IgD-negative memory B cell (primary cell): ENCODE data around the gene TMEM217. TPM values are rescaled to one million over a fixed set of nuclear protein-coding genes. Genes with fewer than 3 reads are reported as not detected.

Experiments
- H3K27ac Mint-ChIP-seq, 3 donors: one replicate each; pipeline ENCODE4 v1.8.0; 2020 to 2022; ENCODE audit warnings: mild to moderate bottlenecking in 3 of 3, mixed read lengths in 3 of 3, moderate library complexity in 1 of 3
- H3K27me3 Mint-ChIP-seq: one replicate; pipeline ENCODE4 v1.8.0; 2021; ENCODE audit warnings: mixed read lengths
- H3K36me3 Mint-ChIP-seq: one replicate; pipeline ENCODE4 v1.8.0; 2020; ENCODE audit warnings: mild to moderate bottlenecking, mixed read lengths
- H3K4me1 Mint-ChIP-seq, 3 donors: one replicate each; pipeline ENCODE4 v1.8.0; 2020 to 2022; ENCODE audit warnings: mixed read lengths in 3 of 3, mild to moderate bottlenecking in 1 of 3
- H3K4me3 Mint-ChIP-seq, 4 donors: one replicate each; pipeline ENCODE4 v1.8.0; 2020 to 2022; ENCODE audit warnings: mild to moderate bottlenecking in 4 of 4, mixed read lengths in 4 of 4, moderate library complexity in 3 of 4
- H3K9me3 Mint-ChIP-seq, 3 donors: one replicate each; pipeline ENCODE4 v1.8.0; 2020 to 2021; ENCODE audit warnings: mixed read lengths in 3 of 3, mild to moderate bottlenecking in 1 of 3
- polyA plus RNA-seq: library from polyadenylated mRNA; unstranded; fragments of 300-500 nt; fragmentation: Illumina TruSeq; gene quantifications from one replicate; pipeline ENCODE4 v1.2.3, GENCODE V29; 2021

Gene TMEM217
- polyA plus RNA-seq, 1 donor from 2014 or later = not detected

DNA sequence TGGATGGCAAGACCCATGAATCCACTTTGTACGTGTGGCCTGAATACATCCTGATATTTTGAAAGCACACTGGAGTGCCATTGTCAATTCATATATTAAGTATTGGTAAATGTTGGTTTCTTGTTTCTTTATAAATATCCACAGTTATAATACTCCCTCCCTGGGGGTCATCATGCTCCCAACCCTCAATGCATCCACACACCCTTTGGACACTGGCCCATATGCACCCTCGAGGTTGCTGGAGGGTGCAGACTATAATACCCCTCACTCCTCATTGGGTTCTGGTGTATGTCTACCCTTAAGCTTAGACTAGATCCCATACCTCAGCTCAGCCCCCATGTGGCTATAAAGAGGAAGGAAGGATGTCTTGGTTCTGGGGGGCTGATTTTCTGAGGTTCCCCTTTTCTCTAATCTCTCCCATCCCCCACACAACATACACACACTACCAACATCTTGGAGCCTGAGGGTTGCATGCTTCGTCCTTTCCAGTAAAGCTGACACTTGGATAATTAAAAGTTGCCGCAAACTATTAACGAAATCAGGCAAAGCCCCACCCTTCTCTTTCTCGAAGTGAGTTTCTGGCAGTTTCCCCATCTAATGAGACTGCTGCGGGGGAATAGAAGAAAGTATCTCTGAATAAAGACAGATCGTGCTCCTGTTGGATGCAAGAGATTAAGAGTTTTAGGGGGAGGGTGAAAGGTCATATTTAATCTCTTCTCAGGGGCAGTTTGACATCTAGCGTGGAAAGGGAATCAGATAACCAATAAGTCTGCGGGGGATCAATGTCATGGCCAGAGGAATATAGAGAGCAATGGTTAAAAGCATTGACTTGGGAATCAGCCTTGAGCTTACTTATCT, 80.6 kb downstream of the TMEM217 start:
- Mint-ChIP-seq H3K4me1 (peaks cover 28 to 49% (median 43%) of the 10 kb centered on the region in 3 donors), H3K27ac (peak overlapping the region; percentile 55 to 94 (median 75)), H3K4me3 (peak overlapping the region; percentile 13 to 89 (median 54)), H3K36me3 (peaks cover 8% of the 10 kb centered on the region), H3K27me3 (peaks cover 2% of the 10 kb centered on the region), H3K9me3 (no peaks in the 10 kb centered on the region)

DNA sequence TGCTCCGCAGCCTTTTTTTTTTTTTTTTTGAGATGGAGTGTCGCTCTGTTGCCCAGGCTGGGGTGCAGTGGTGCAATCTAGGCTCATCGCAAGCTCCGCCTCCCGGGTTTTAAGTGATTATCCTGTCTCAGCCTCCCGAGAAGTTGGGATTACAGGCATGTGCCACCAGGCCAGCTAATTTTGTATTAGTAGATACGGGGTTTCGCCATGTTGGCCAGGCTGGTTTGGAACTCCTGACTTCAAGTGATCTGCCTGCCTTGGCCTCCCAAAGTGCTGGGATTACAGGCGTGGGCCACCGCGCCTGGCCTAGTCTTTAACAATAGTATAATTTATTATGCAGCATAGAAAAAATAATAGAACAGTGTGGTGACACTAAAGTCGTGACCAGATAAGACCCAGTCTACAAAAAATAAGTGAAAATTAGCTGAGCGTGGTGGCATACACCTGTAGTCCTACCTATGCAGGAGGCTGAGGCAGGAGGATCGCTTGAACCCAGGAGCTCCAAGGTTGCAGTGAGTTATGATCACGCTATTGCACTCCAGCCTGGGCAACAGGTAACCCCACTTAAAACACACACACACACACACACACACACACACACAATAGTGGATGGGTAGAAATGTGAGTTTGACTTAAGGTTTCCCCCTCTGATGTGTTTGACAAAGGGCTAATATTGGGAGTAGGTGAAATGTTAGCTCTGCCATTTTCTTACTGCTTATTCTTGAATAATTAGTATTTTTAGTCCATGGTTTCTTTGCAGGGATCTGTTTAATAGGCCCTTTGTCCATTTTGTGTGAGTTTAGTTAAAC, 81.5 kb downstream of the TMEM217 start:
- Mint-ChIP-seq H3K4me1 (peaks cover 34 to 55% (median 47%) of the 10 kb centered on the region in 3 donors), H3K36me3 (peaks cover 8% of the 10 kb centered on the region), H3K9me3 (no peaks in the 10 kb centered on the region), H3K27me3 (peaks cover 2% of the 10 kb centered on the region), H3K4me3 (peak overlapping the region in 2 of 4 donors; percentile 13 to 89), H3K27ac (peak overlapping the region; percentile 21 to 94 (median 55))

DNA sequence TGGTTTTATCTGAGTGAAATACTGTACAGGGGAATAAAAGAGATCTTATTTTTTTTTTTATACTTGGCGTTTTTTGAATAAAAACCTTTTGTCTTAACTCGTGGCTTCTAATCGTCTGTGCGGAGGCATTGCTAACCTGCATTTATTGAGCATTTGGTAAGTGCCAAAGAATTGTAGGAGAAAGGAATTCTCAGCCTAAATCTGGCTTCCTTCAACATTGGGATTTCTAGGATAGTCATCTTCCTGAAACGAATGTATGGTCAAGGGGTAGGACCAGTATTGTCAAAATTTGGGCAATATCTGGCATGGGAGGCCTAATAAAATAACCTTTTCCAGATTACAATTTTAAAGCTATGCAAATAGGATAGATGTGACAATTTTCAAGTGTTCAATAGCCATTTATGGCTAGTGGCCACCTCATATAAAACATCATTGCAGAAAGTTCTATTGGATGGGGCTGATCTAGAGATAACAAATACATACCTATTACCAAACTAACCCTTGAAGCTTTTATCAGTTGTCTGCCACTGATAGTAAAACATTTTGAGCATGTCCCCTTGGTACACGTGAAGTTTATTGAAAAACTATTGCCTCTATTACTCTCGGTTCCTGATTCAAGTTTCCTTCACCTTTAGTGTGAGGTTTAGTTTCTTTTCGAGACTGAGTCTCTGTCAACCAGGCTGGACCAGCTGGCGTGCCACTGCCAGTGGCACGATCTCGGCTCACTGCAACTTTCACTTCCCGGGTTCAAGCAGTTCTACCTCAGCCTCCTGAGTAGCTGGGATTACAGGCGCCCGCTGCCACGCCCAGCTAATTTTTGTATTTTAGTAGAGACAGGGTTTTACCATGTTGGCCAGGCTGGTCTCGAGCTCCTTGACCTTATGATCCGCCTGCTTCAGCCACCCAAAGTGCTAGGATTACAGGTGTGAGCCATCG, 82.3 kb downstream of the TMEM217 start:
- peaks cover 11% of the 10 kb centered on the region for H3K36me3 Mint-ChIP-seq
- peak overlapping the region; percentile 55 to 88 (median 85) for H3K27ac Mint-ChIP-seq
- H3K4me1 Mint-ChIP-seq = peaks cover 34 to 56% (median 47%) of the 10 kb centered on the region in 3 donors
- no peaks in the 10 kb centered on the region for H3K9me3 Mint-ChIP-seq
- H3K4me3 Mint-ChIP-seq = peak overlapping the region; percentile 11 to 89 (median 44)
- H3K27me3 Mint-ChIP-seq = peaks cover 2% of the 10 kb centered on the region

DNA sequence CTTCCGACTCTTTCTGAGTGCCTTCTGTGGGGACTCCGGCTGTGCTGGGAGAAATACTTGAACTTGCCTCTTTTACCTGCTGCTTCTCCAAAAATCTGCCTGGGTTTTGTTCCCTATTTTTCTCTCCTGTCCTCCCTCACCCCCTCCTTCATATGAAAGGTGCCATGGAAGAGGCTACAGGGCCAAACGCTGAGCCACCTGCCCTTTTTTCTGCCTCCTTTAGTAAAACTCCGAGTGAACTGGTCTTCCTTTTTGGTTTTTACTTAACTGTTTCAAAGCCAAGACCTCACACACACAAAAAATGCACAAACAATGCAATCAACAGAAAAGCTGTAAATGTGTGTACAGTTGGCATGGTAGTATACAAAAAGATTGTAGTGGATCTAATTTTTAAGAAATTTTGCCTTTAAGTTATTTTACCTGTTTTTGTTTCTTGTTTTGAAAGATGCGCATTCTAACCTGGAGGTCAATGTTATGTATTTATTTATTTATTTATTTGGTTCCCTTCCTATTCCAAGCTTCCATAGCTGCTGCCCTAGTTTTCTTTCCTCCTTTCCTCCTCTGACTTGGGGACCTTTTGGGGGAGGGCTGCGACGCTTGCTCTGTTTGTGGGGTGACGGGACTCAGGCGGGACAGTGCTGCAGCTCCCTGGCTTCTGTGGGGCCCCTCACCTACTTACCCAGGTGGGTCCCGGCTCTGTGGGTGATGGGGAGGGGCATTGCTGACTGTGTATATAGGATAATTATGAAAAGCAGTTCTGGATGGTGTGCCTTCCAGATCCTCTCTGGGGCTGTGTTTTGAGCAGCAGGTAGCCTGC, 83.2 kb downstream of the TMEM217 start:
- peaks cover 11% of the 10 kb centered on the region for H3K36me3 Mint-ChIP-seq
- H3K27ac Mint-ChIP-seq = peak overlapping the region; percentile 55 to 85 (median 73)
- peaks cover 2% of the 10 kb centered on the region for H3K27me3 Mint-ChIP-seq
- peaks cover 34 to 56% (median 47%) of the 10 kb centered on the region in 3 donors for H3K4me1 Mint-ChIP-seq
- H3K4me3 Mint-ChIP-seq = peak overlapping the region; percentile 38 to 89 (median 66)
- no peaks in the 10 kb centered on the region for H3K9me3 Mint-ChIP-seq

DNA sequence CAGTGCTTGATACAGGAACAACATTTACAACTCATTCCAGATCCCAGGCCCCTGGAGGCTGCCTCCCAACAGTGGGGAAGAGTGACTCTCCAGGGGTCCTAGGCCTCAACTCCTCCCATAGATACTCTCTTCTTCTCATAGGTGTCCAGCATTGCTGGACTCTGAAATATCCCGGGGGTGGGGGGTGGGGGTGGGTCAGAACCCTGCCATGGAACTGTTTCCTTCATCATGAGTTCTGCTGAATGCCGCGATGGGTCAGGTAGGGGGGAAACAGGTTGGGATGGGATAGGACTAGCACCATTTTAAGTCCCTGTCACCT, 83.8 kb downstream of the TMEM217 start:
- Mint-ChIP-seq H3K4me1 (peaks cover 34 to 56% (median 50%) of the 10 kb centered on the region in 3 donors), H3K27me3 (peaks cover 2% of the 10 kb centered on the region), H3K4me3 (peak overlapping the region in 3 of 4 donors; percentile 38 to 89 (median 44)), H3K36me3 (peaks cover 11% of the 10 kb centered on the region), H3K27ac (peak overlapping the region in 1 of 3 donors; percentile 85), H3K9me3 (no peaks in the 10 kb centered on the region)

DNA sequence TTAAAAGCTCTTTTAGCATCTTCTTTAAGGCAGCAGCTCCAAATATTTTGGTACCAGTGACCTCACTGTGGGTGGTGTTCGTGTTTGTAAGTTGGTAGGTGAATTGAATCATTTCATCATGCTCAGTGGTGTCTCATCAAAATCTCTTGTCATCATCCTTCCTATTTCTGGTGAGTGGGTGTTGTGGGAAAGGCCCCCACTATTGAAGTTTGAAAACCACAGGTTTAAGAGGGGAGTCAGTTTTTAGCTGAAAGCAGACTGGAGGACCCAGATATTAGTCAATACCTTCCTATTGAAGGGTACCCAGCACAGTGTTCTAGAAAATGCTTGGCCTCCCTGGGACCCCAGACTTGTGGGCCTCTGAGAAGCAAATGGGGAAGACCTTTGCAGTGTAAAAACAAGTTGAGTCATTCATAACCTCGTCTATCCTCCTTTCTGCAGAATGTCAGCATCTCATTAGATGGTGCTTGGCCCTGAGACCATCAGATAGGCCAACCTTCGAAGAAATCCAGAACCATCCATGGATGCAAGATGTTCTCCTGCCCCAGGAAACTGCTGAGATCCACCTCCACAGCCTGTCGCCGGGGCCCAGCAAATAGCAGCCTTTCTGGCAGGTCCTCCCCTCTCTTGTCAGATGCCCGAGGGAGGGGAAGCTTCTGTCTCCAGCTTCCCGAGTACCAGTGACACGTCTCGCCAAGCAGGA, 84.3 kb downstream of the TMEM217 start:
- H3K27ac Mint-ChIP-seq = peak overlapping the region; percentile 47 to 99 (median 85)
- H3K36me3 Mint-ChIP-seq = peaks cover 11% of the 10 kb centered on the region
- peaks cover 34 to 60% (median 50%) of the 10 kb centered on the region in 3 donors for H3K4me1 Mint-ChIP-seq
- H3K27me3 Mint-ChIP-seq = peaks cover 2% of the 10 kb centered on the region
- peak overlapping the region; percentile 12 to 96 (median 53) for H3K4me3 Mint-ChIP-seq
- no peaks in the 10 kb centered on the region for H3K9me3 Mint-ChIP-seq

DNA sequence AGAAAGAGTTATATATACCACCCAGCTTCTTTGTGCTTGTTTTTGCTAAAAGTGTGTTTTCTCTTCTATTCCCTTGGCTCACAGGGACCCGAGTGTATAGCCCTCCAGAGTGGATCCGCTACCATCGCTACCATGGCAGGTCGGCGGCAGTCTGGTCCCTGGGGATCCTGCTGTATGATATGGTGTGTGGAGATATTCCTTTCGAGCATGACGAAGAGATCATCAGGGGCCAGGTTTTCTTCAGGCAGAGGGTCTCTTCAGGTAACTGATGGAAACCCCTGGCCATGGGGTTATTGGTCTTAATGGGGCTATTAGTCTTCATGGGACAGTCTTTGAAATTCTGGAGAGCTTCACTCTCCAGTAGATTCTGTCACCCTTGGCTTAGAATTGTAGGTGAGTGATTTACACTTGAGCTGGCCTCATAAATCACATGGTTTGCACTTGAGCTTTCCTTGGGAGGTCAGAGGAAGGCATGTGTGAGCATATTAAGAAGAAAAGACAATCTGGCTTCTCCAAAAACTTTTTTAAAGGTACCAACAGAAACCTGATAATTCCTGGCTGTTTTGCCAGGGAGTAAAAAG, 84.9 kb downstream of the TMEM217 start:
- Mint-ChIP-seq H3K4me1 (peaks cover 32 to 62% (median 51%) of the 10 kb centered on the region in 3 donors), H3K27me3 (peaks cover 2% of the 10 kb centered on the region), H3K36me3 (peaks cover 11% of the 10 kb centered on the region), H3K4me3 (peak overlapping the region; percentile 38 to 99 (median 72)), H3K9me3 (no peaks in the 10 kb centered on the region), H3K27ac (peak overlapping the region; percentile 47 to 99 (median 85))

DNA sequence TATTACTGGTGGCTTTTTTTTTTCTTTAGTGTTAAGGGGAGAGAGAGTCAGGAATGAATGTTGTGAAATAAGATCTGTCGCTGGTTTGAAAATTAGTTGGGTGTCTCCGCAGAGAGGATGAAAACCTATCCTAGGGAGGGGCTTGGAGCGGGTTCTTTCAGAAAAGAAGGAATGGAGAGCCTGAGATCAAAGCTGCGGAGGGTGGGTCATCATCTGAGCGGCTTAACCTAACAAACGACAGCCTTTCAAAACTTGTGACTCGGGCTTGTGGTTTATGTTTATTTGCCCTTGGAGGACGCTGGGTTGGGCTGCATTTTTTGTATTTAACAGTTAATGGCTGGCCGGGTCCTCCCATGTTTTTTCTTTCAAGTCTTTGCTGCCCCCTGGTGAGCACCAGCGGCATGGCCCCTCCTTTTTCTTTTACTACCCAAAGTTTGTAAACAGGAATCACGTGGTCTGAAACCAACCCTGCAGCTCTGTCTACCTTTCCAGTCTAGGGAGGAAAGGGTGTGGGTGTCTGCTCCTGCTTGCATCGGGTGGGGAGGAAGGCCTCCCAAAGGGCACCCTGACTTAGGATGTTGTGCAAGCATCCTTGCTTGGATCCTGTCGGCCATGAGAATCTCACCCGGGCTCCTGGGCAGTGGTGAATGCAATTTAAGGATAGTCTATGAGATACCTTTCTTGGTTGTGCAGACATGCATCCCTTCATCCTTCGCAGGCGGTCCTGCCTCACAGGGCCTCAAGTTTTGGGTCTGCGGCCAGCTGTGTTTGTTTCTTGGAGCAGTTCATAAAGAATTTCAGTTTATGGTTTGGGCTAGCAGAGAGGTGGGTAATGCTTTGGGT, 85.8 kb downstream of the TMEM217 start:
- Mint-ChIP-seq H3K36me3 (peaks cover 11% of the 10 kb centered on the region), H3K4me3 (peak overlapping the region; percentile 90 to 99 (median 96)), H3K4me1 (peaks cover 24 to 54% (median 45%) of the 10 kb centered on the region in 3 donors), H3K27me3 (peaks cover 2% of the 10 kb centered on the region), H3K27ac (peak overlapping the region; percentile 87 to 99 (median 97)), H3K9me3 (no peaks in the 10 kb centered on the region)

DNA sequence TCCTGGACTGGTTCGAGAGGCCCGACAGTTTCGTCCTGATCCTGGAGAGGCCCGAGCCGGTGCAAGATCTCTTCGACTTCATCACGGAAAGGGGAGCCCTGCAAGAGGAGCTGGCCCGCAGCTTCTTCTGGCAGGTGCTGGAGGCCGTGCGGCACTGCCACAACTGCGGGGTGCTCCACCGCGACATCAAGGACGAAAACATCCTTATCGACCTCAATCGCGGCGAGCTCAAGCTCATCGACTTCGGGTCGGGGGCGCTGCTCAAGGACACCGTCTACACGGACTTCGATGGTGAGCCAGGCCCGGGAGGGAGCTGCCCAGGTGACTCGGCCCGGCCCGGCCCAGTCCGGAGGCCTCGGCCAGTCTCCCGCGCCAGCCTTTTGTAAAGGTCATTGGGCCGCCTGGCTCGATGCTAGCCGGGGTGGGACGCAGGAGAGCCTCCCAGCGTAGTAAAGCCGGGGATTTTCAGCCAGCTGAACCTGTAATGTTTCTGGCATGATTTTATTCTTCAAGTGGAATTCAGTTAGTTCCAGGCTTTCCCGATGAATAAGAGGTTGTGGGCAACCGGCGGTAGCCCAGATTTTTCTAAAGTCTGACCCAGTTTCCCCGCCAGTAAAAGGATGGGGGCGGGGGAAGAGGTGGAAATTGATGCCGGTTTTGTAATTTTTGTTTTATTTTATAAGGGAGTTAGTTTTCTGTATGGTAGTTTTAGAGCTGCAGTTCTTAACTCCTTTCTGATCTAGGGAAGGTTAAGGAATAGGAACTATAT, 86.6 kb downstream of the TMEM217 start:
- Mint-ChIP-seq H3K9me3 (no peaks in the 10 kb centered on the region), H3K27ac (peak overlapping the region; percentile 87 to 99 (median 97)), H3K27me3 (no peaks in the 10 kb centered on the region), H3K4me1 (peaks cover 21 to 47% (median 40%) of the 10 kb centered on the region in 3 donors), H3K36me3 (peaks cover 11% of the 10 kb centered on the region), H3K4me3 (peak overlapping the region; percentile 90 to 99 (median 96))

DNA sequence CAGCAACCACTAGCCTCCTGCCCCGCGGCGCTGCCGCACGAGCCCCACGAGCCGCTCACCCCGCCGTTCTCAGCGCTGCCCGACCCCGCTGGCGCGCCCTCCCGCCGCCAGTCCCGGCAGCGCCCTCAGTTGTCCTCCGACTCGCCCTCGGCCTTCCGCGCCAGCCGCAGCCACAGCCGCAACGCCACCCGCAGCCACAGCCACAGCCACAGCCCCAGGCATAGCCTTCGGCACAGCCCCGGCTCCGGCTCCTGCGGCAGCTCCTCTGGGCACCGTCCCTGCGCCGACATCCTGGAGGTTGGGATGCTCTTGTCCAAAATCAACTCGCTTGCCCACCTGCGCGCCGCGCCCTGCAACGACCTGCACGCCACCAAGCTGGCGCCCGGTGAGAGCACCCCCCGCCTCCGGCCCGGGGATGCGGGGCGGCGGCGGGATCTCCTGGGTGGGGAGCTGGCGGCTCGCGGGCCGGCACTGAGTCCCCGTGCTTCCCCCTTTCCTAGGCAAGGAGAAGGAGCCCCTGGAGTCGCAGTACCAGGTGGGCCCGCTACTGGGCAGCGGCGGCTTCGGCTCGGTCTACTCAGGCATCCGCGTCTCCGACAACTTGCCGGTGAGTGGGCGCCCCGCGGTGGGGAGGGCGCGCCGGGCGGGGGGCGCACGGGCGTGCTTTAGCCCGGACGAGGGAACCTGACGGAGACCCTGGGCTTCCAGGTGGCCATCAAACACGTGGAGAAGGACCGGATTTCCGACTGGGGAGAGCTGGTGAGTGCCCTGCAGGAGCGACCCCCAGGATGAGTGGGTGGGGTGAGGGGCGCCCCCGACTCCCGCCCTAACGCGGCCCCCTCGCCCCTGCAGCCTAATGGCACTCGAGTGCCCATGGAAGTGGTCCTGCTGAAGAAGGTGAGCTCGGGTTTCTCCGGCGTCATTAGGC, 87.4 kb downstream of the TMEM217 start:
- Mint-ChIP-seq H3K27me3 (no peaks in the 10 kb centered on the region), H3K4me3 (peak overlapping the region; percentile 90 to 99 (median 96)), H3K9me3 (no peaks in the 10 kb centered on the region), H3K4me1 (peaks cover 16 to 39% (median 35%) of the 10 kb centered on the region in 3 donors), H3K36me3 (peaks cover 11% of the 10 kb centered on the region), H3K27ac (peak overlapping the region; percentile 53 to 99 (median 97))
